ENCODE results near the gene ZNF526. TPM values are rescaled to one million over a fixed set of nuclear protein-coding genes. Genes with fewer than 3 reads are reported as not detected.
A peak's percentile ranks its signal among the peaks of the same experiment; 100 is the strongest.

ZNF526 gene
- polyA plus RNA-seq, 6 donors from 2014 or later = 4.0 to 8.6 (median 5.1) TPM; not detected in 1

DNA sequence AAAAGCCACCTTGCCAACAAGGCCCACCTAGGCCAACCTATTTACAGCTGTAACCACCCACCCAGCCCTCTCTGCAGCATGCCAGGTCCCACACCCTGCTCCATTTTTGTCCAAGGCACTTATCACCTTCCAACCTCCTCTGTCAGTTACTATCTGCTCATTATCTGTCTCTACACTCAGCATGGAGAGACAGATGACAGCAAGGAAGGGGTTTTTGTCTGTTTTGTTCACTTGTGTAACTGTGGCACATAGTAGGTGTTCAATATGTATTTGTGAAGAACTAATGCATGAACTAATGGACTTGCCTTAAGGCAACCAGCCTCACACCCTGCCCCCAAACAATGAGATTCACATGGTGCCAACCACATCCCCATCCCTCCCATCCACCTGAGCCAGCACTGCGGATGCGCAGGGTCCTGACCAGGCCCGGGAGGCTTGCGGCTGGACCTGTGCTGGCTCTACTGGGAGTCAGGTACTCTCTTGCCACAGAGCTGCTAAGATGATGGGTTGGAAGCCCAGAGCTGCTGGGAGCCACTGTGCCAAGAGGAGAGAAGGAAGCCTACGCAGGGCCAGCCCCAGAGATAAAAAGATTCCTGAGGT lies 19.9 kb upstream of the ZNF526 start:
- Mint-ChIP-seq H3K27ac (peak overlapping the region; percentile 61 to 99 (median 96)), H3K9me3 (no peaks in the 10 kb centered on the region), H3K4me3 (peak overlapping the region; percentile 61 to 92 (median 87)), H3K4me1 (peaks cover 76 to 92% (median 80%) of the 10 kb centered on the region in 3 donors), H3K27me3 (no peaks in the 10 kb centered on the region), H3K36me3 (peaks cover 9 to 21% of the 10 kb centered on the region in 2 donors)
- ATAC-seq (ENCODE audit: low read depth in 2 of 2) = no peak
- no peak for DNase-seq

DNA sequence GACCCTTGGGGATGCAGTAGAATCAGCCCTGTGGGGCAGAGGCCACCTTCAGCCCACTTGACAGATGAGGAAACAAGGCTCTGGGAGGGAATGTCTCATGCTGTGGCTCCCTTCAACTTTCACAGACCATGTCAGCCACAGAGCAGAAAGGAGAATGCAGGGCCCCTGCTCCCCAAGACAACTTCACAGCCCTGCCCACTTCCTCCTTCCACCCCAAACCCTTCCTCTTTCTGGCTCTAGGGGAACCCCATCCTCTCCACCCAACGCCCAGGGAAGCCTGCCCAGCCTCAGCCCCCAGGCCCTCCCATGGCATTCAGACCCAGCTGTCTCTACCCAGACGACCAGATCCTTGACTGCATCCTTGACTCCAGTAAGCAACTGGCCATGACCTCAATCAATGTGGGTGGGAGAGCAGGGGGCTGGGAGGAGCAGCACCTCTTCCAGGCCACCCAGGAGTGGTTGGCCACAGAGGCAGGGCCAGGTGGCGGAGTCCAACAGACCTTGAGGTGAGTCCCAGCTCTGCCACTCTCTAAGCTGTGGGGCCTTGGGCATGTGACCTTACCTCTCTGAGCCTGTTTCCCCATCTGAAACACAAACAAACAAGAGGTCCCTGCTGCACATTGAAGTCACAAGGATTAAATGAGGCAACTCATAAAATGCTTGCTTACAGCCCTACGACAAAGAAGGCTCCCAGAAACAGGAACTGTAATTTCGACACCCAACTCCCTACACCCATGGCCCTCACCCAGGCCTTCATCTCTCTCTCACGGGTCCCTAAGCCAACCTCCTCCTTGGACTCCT lies 18.4 kb upstream of the ZNF526 start:
- H3K4me1 Mint-ChIP-seq = peaks cover 75 to 88% (median 80%) of the 10 kb centered on the region in 3 donors
- H3K9me3 Mint-ChIP-seq = no peaks in the 10 kb centered on the region
- H3K4me3 Mint-ChIP-seq = peak overlapping the region; percentile 64 to 92 (median 87)
- H3K27ac Mint-ChIP-seq = peak overlapping the region; percentile 92 to 100 (median 98)
- no peaks in the 10 kb centered on the region for H3K27me3 Mint-ChIP-seq
- ATAC-seq (ENCODE audit: low read depth in 2 of 2) = peak; percentile 83 to 86
- DNase-seq = peak; percentile 89
- peaks cover 13 to 30% of the 10 kb centered on the region in 2 donors for H3K36me3 Mint-ChIP-seq

DNA sequence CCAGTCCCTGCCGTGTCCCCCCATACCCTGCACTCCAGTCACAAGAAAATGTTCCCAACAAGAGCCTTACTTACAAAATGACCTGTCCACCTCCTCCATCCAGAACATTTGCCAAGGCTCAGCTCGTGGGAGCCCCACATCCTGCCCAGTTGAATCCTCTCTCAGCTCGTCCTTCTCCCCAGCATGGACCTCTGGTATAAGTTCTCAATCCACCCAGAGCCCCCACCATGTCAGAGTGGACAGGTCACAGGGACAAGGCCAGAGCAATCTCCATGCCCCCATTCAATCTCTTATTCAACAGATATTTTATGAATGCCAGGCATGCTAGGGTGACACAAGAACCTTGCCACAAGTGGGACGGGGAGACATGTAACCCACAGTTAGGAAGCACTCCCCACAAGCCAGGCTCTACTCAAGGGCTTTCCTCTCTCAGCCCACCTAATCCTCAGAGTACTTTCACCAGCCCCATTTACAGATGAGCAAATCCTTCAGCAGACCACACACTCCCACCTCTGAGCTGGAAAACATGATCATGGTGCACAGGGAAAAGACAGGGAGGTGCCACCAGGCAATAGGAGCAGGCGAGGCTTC lies 17.7 kb upstream of the ZNF526 start:
- H3K9me3 Mint-ChIP-seq = no peaks in the 10 kb centered on the region
- H3K4me1 Mint-ChIP-seq = peaks cover 69 to 82% (median 81%) of the 10 kb centered on the region in 3 donors
- H3K36me3 Mint-ChIP-seq = peaks cover 13 to 31% of the 10 kb centered on the region in 2 donors
- peak overlapping the region; percentile 64 to 92 (median 87) for H3K4me3 Mint-ChIP-seq
- ATAC-seq (ENCODE audit: low read depth in 2 of 2) = no peak
- DNase-seq = no peak
- H3K27me3 Mint-ChIP-seq = no peaks in the 10 kb centered on the region
- peak overlapping the region; percentile 92 to 100 (median 98) for H3K27ac Mint-ChIP-seq

DNA sequence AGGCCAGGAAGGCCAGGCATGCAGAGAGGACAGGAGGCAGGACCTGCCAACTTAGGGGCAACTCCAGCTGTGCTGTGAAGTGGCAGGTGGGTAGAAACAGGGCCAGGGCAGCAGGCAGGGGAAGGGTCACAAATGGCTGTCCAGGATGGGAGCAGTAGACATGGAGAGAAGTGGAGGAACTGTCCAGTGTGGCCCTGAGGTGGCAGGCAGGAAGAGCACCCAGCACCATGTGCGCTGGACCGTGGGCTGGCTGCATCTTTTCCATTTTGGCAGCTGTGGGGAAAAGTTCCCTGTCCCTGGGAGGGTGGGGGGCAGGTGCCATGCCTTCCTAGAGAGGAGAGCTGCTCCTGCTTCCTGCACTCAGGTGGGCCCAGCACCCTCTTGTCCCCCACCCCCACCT lies 16.4 kb upstream of the ZNF526 start:
- H3K27ac Mint-ChIP-seq = peak overlapping the region; percentile 61 to 100 (median 92)
- DNase-seq (no peak), ATAC-seq (ENCODE audit: low read depth in 2 of 2) (no peak)
- H3K27me3 Mint-ChIP-seq = no peaks in the 10 kb centered on the region
- H3K36me3 Mint-ChIP-seq = peaks cover 13 to 44% of the 10 kb centered on the region in 2 donors
- no peaks in the 10 kb centered on the region for H3K9me3 Mint-ChIP-seq
- peaks cover 76 to 88% (median 78%) of the 10 kb centered on the region in 3 donors for H3K4me1 Mint-ChIP-seq
- peak overlapping the region in 7 of 8 donors; percentile 24 to 74 (median 53) for H3K4me3 Mint-ChIP-seq

DNA sequence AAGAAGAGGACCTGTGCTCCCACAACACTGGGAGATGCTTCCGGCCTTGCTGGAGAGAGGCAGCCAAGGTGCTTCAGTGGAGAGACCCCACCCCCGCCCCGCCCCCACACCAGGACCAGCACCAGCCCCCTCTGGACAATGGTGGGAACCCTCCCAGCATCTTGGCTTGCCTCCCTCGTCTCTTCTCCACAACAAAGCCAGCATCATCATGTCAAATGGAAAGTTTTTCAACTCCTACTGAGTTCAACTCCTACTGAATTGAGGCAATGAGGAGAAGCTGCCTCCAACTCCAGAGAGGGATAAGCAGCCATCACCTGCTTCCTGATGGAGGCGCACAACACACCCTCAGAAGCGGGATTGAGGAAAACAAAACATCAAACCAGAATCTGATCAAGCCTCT lies 15.4 kb upstream of the ZNF526 start:
- H3K4me3 Mint-ChIP-seq = no peak overlapping the region
- ATAC-seq (ENCODE audit: low read depth in 2 of 2) = no peak
- H3K9me3 Mint-ChIP-seq = no peaks in the 10 kb centered on the region
- no peaks in the 10 kb centered on the region for H3K27me3 Mint-ChIP-seq
- peak overlapping the region in 4 of 6 donors; percentile 18 to 92 (median 64) for H3K27ac Mint-ChIP-seq
- peaks cover 13 to 46% of the 10 kb centered on the region in 2 donors for H3K36me3 Mint-ChIP-seq
- H3K4me1 Mint-ChIP-seq = peaks cover 67 to 80% (median 69%) of the 10 kb centered on the region in 3 donors
- no peak for DNase-seq

DNA sequence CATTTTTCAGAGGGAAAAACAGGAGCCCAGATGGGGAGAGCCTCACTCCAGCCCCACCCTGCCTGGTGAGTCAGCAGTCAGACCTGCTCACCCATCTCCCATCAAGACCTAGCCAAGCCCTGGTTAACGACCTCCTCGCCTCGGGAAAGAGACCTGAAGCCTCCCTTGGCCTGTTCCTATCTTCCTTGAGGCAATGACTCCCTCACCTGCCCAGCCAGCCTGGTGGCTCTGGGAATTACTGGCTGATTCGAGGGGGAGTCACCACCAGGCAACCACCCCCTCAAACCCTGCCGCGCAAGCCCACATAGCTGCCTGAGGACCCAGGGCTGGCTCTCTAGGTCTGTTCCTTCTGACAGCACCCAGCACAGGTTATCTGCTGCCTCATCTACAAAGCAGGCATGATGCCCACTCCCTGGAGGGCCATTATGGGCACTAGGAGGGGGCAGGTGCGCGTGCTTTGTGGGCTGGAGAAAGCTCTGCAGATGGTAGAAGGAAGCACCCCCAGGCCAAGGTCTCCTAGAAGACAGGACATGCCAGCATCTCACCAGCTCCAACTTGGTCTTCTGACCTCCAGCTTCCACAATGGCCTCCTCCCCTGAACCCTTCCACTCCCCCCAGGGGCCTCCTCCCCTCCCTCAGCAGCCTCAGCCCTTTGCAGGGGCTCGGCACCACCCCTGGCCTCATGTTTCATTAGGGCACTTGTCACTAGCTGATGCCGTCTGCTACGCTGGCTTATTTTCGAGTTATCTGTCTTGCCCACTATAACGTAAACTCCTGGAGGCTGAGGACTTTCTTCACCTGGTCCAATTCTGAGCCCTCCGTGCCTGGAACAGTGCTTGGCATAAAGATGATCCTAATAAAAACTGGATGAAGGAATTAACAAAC lies 13.0 kb upstream of the ZNF526 start:
- Mint-ChIP-seq H3K36me3 (peaks cover 19 to 53% of the 10 kb centered on the region in 2 donors), H3K4me1 (peaks cover 48 to 60% (median 52%) of the 10 kb centered on the region in 3 donors), H3K27ac (peak overlapping the region in 2 of 6 donors; percentile 84 to 93), H3K9me3 (no peaks in the 10 kb centered on the region), H3K27me3 (no peaks in the 10 kb centered on the region), H3K4me3 (peak overlapping the region in 1 of 8 donors; percentile 40)
- no peak for DNase-seq
- no peak for ATAC-seq (ENCODE audit: low read depth in 2 of 2)

DNA sequence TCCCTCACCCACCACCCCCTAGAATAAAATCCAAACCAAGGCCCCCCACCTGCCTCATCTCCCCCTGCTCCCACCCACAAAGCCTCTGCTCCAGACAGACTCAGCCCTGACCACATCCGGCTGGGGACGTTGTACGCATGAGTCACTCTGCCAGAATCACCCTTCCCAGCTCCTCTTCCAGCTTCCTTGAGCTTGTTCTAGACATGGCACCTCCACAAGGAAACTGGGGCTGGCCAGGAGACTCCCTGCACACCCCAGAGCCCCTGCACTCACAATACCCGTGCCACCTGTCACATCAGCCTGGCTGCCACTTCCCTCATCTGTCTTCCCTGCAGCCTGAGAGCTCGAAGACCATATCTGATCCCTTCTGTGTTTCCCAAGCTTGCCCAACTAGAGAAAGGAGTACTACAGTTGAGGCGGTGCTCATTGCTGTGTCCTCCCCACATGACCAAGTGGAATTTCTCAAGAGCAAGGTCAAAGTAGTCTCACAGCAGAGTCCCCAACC lies 12.3 kb upstream of the ZNF526 start:
- Mint-ChIP-seq H3K4me1 (peaks cover 42 to 56% (median 47%) of the 10 kb centered on the region in 3 donors), H3K27ac (peak overlapping the region in 3 of 6 donors; percentile 68 to 93 (median 84)), H3K9me3 (no peaks in the 10 kb centered on the region), H3K36me3 (peaks cover 16 to 54% of the 10 kb centered on the region in 2 donors), H3K27me3 (no peaks in the 10 kb centered on the region), H3K4me3 (peak overlapping the region in 1 of 8 donors; percentile 40)
- ATAC-seq (ENCODE audit: low read depth in 2 of 2) (no peak), DNase-seq (no peak)

DNA sequence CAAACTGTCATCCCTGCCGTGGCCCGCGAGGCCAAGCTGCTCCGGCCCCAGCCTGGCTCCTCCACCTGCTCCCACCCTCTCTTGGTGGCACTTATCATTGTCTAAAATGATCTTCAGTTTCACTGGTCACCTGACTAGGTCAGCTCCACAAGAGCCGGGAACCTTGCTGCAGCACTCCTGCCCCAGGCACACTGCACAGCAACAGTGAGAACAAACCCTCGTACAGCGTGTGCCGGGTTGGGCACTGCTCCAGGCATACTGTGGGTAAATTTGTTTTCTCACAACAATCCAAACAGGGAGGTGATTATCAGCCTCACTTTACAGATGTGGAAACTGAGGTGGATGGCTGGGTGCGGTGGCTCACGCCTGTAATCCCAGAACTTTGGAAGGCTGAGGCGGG lies 11.5 kb upstream of the ZNF526 start:
- ATAC-seq (ENCODE audit: low read depth in 2 of 2) (no peak), DNase-seq (no peak)
- Mint-ChIP-seq H3K27ac (peak overlapping the region in 4 of 6 donors; percentile 60 to 84 (median 72)), H3K4me1 (peaks cover 42 to 56% (median 43%) of the 10 kb centered on the region in 3 donors), H3K9me3 (no peaks in the 10 kb centered on the region), H3K36me3 (peaks cover 14 to 54% of the 10 kb centered on the region in 2 donors), H3K4me3 (peak overlapping the region in 1 of 8 donors; percentile 1), H3K27me3 (no peaks in the 10 kb centered on the region)

DNA sequence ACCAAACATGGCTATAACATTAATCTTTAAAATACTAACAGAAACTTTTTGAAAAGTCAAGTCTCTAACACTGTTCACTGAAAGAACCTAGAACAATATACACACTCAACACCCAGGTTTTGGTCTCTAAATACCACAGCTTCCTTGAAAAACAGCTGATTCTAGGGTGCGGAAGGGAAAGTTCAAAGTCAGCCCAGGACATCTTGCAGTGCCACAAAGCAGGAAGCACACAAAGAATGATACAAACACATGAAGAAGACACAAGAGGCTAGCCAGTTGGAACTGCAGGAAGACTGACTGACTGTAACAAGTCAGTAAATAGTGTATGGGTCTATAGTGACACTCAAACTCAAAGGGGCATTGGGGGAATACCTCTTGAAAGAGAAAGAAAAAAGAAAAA lies 7.2 kb upstream of the ZNF526 start:
- Mint-ChIP-seq H3K4me3 (peak overlapping the region in 3 of 8 donors; percentile 25 to 74 (median 37)), H3K36me3 (peaks cover 11 to 36% of the 10 kb centered on the region in 2 donors), H3K4me1 (peaks cover 50 to 53% (median 53%) of the 10 kb centered on the region in 3 donors), H3K9me3 (no peaks in the 10 kb centered on the region), H3K27me3 (no peaks in the 10 kb centered on the region), H3K27ac (peak overlapping the region in 1 of 6 donors; percentile 46)
- no peak for ATAC-seq (ENCODE audit: low read depth in 2 of 2)
- no peak for DNase-seq

DNA sequence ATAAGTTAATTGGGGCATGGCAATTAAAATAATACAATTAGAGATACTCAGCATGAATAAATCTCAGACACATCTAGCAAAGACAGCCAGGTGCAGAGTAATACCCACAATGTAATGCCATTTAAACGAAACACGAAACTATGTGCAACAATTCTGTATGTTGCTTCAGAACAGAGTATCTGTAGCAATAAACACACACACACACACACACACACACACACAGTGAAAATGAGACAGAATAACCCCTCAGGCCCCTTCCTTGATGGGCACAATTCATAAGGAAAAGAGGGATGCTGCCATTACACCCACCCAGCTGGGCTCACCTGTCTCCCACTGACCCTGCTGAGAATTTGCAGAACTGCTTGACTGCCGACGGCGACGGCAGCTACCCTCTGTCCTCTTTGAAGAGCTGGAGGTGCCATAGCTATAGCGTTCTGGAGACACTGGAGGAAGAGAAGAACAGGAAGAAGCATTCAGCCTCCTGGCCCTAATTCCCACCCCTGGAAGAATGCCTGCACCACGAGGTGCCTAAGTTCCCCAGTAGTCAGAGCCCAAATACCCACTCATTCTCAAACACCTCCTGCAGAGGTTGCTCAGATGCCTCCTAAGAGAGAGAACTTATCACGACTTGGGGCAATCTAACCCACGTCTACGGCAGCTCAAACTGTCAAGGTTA lies 5.2 kb upstream of the ZNF526 start:
- no peak for ATAC-seq (ENCODE audit: low read depth in 2 of 2)
- peaks cover 52 to 62% (median 53%) of the 10 kb centered on the region in 3 donors for H3K4me1 Mint-ChIP-seq
- peak overlapping the region; percentile 19 to 99 (median 94) for H3K4me3 Mint-ChIP-seq
- H3K27me3 Mint-ChIP-seq = no peaks in the 10 kb centered on the region
- no peak for DNase-seq
- H3K9me3 Mint-ChIP-seq = no peaks in the 10 kb centered on the region
- H3K27ac Mint-ChIP-seq = peak overlapping the region in 5 of 6 donors; percentile 24 to 91 (median 65)
- H3K36me3 Mint-ChIP-seq = peaks cover 9 to 22% of the 10 kb centered on the region in 2 donors

DNA sequence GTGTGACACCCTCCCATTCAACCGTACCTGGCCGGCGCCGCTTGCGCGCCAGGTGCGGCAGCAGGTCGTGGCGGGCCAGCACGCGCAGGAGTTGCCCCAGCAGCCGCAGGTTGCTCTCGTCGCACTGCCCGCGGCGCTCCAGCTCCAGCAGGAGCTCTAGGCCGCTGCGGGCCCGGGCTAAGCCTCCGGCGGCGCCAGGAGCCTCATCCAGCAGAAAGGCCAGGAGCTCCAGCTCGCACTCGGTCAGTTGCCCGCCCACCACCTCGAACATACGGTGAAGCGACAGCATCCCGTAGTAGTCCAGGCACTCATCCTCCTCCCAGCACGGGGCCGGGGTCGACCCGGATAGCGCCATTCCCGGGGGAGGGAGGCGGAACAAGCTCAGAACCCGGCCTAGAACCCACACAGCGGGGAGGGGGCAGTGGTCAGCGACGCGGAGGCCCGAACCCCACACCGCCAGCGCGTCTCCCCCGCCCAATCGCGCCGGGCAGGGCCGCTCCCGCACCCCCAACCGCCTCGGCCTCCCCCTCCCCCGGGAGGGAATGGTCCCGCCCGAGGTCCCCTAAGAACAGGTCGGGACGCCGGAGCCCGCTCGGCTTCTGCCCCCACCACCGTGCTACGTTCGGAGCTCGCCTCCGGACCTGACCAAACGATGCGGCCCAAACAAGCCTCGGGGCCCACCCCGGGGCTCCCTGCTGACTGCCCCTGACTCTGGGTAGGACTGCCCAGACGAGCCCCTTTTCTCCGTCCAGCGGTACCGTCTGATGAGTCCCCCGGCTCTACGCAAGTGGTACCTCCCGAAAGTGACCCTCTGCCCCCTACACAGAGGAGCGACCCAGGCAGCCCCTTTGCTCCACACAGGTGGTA lies 3.2 kb upstream of the ZNF526 start:
- H3K27me3 Mint-ChIP-seq = no peaks in the 10 kb centered on the region

More for the DNA sequence above, 3.2 kb upstream of the ZNF526 start:
- Mint-ChIP-seq H3K27ac (peak overlapping the region; percentile 99 to 100 (median 99)), H3K36me3 (peaks cover 6 to 18% of the 10 kb centered on the region in 2 donors), H3K4me3 (peak overlapping the region; percentile 87 to 99 (median 96)), H3K9me3 (no peaks in the 10 kb centered on the region), H3K4me1 (peaks cover 59 to 70% (median 63%) of the 10 kb centered on the region in 3 donors)
- ATAC-seq (ENCODE audit: low read depth in 2 of 2) (no peak), DNase-seq (no peak)
